Measurements from ENCODE around the gene BLVRB.

Gene BLVRB

GRCh38 chr19:40446263-40446784 is 19.2 kb downstream of the BLVRB start:
- Histone ChIP-seq H2AFZ (ENCODE audit: low read length) (no peak overlapping the region), H3K36me3 (replicated peaks; ENCODE audit: insufficient read depth, low read length) (no peaks in the 10 kb centered on the region), H3F3A (ENCODE audit: insufficient read depth, low read length) (peaks cover 6% of the 10 kb centered on the region), H3K27me3 (replicated peaks; ENCODE audit: insufficient read depth, low read length) (no peaks in the 10 kb centered on the region), H3K4me2 (ENCODE audit: low read depth, low read length) (no peak overlapping the region), H3K4me1 (ENCODE audit: low read length) (0 out of 2 replicates have a peak, but pooled peaks cover 4% of the 10 kb centered on the region), H3K9me3 (replicated peaks; ENCODE audit: insufficient read depth, low read length) (no peaks in the 10 kb centered on the region), H4K20me1 (ENCODE audit: insufficient read depth, low read length) (no peaks in the 10 kb centered on the region), H3K9me2 (replicated peaks; ENCODE audit: insufficient read depth, low read length) (no peaks in the 10 kb centered on the region), H3K27ac (ENCODE audit: low read length) (no peak overlapping the region), H3K4me3 (ENCODE audit: low read length) (no peak overlapping the region), H3K79me2 (ENCODE audit: low read length) (peaks cover 22% of the 10 kb centered on the region), H3K9ac (ENCODE audit: low read length) (no peak overlapping the region)
- no peak for TF ChIP-seq EZH2phosphoT487 (IDR thresholded peaks at IDR 0.05; ENCODE audit: low read length)
- no peak for DNase-seq

GRCh38 chr19:40445780-40446262 is 19.7 kb downstream of the BLVRB start:
- H3K9ac ChIP-seq (ENCODE audit: low read length): no peak overlapping the region
- H3K9me3 ChIP-seq (replicated peaks; ENCODE audit: insufficient read depth, low read length): no peaks in the 10 kb centered on the region
- no peak overlapping the region for H3K4me2 ChIP-seq (ENCODE audit: low read depth, low read length)
- peaks cover 22% of the 10 kb centered on the region for H3K79me2 ChIP-seq (ENCODE audit: low read length)
- H4K20me1 ChIP-seq (ENCODE audit: insufficient read depth, low read length): no peaks in the 10 kb centered on the region
- no peaks in the 10 kb centered on the region for H3K27me3 ChIP-seq (replicated peaks; ENCODE audit: insufficient read depth, low read length)
- no peaks in the 10 kb centered on the region for H3K9me2 ChIP-seq (replicated peaks; ENCODE audit: insufficient read depth, low read length)
- no peak for TF ChIP-seq EZH2phosphoT487 (IDR thresholded peaks at IDR 0.05; ENCODE audit: low read length)
- no peak for DNase-seq
- no peak overlapping the region for H3K27ac ChIP-seq (ENCODE audit: low read length)
- no peak overlapping the region for H2AFZ ChIP-seq (ENCODE audit: low read length)
- no peaks in the 10 kb centered on the region for H3K36me3 ChIP-seq (replicated peaks; ENCODE audit: insufficient read depth, low read length)
- H3K4me3 ChIP-seq (ENCODE audit: low read length): no peak overlapping the region
- H3K4me1 ChIP-seq (ENCODE audit: low read length): 0 out of 2 replicates have a peak, but pooled peaks cover 4% of the 10 kb centered on the region
- H3F3A ChIP-seq (ENCODE audit: insufficient read depth, low read length): peaks cover 6% of the 10 kb centered on the region

GRCh38 chr19:40444825-40445312 is 20.7 kb downstream of the BLVRB start:
- Histone ChIP-seq H3K9me2 (replicated peaks; ENCODE audit: insufficient read depth, low read length) (no peaks in the 10 kb centered on the region), H3K9me3 (replicated peaks; ENCODE audit: insufficient read depth, low read length) (no peaks in the 10 kb centered on the region), H3K9ac (ENCODE audit: low read length) (peak overlapping the region; percentile 56), H3K79me2 (ENCODE audit: low read length) (peaks cover 22% of the 10 kb centered on the region), H3F3A (ENCODE audit: insufficient read depth, low read length) (peaks cover 6% of the 10 kb centered on the region), H3K4me1 (ENCODE audit: low read length) (0 out of 2 replicates have a peak, but pooled peaks cover 4% of the 10 kb centered on the region), H4K20me1 (ENCODE audit: insufficient read depth, low read length) (no peaks in the 10 kb centered on the region), H3K4me3 (ENCODE audit: low read length) (peak overlapping the region; percentile 96), H3K27me3 (replicated peaks; ENCODE audit: insufficient read depth, low read length) (no peaks in the 10 kb centered on the region), H2AFZ (ENCODE audit: low read length) (peak overlapping the region; percentile 91), H3K4me2 (ENCODE audit: low read depth, low read length) (peak overlapping the region; percentile 83), H3K36me3 (replicated peaks; ENCODE audit: insufficient read depth, low read length) (no peaks in the 10 kb centered on the region), H3K27ac (ENCODE audit: low read length) (no peak overlapping the region)
- TF ChIP-seq EZH2phosphoT487 (IDR thresholded peaks at IDR 0.05; ENCODE audit: low read length) (no peak), CTCF (IDR thresholded peaks at IDR 0.05; ENCODE audit: low read length) (peak; percentile 9; the same call in 1 of the 2 replicates), EZH2 (optimal IDR thresholded peaks at IDR 0.05; ENCODE audit: low read depth, low read length) (no peak)
- DNase-seq: no peak

- TF ChIP-seq EZH2phosphoT487 (IDR thresholded peaks at IDR 0.05; ENCODE audit: low read length): no peak
Observed at GRCh38 chr19:40444000-40444824, 21.3 kb downstream of the BLVRB start, which contains the start of gene SERTAD3. Gene SERTAD3, minus strand, starts transcription at chr19:40444335. Its CDS starts 2,255 bp downstream, at chr19:40442080.

More at GRCh38 chr19:40444000-40444824, 21.3 kb downstream of the BLVRB start, which contains the start of gene SERTAD3:
- peak within 1 kb of the TSS; percentile 92 for H3K4me2 ChIP-seq (ENCODE audit: low read depth, low read length)
- no peaks in the 10 kb centered on the region for H3K9me3 ChIP-seq (replicated peaks; ENCODE audit: insufficient read depth, low read length)
- peak; percentile 96 for DNase-seq
- no peaks in the 10 kb centered on the region for H3K27me3 ChIP-seq (replicated peaks; ENCODE audit: insufficient read depth, low read length)
- peak within 1 kb of the TSS; percentile 72 for H3K27ac ChIP-seq (ENCODE audit: low read length)
- peaks cover 22% of the 10 kb centered on the region for H3K79me2 ChIP-seq (ENCODE audit: low read length)
- 0 out of 2 replicates have a peak, but pooled peaks cover 4% of the 10 kb centered on the region for H3K4me1 ChIP-seq (ENCODE audit: low read length)
- peak within 1 kb of the TSS; percentile 91 for H2AFZ ChIP-seq (ENCODE audit: low read length)
- no peaks in the 10 kb centered on the region for H4K20me1 ChIP-seq (ENCODE audit: insufficient read depth, low read length)
- H3K9ac ChIP-seq (ENCODE audit: low read length): peak within 1 kb of the TSS; percentile 71
- no peaks in the 10 kb centered on the region for H3K9me2 ChIP-seq (replicated peaks; ENCODE audit: insufficient read depth, low read length)
- peak within 1 kb of the TSS; percentile 96 for H3K4me3 ChIP-seq (ENCODE audit: low read length)
- H3F3A ChIP-seq (ENCODE audit: insufficient read depth, low read length): peaks cover 6% of the 10 kb centered on the region
- H3K36me3 ChIP-seq (replicated peaks; ENCODE audit: insufficient read depth, low read length): no peaks in the 10 kb centered on the region
